ENCODE data around the gene CRTAP. TPM values are rescaled to one million over a fixed set of nuclear protein-coding genes. Genes with fewer than 3 reads are reported as not detected.

Gene CRTAP
- total RNA-seq, 4 donors from 2014 or later, result 75.2 to 107 (median 83.1) TPM

DNA sequence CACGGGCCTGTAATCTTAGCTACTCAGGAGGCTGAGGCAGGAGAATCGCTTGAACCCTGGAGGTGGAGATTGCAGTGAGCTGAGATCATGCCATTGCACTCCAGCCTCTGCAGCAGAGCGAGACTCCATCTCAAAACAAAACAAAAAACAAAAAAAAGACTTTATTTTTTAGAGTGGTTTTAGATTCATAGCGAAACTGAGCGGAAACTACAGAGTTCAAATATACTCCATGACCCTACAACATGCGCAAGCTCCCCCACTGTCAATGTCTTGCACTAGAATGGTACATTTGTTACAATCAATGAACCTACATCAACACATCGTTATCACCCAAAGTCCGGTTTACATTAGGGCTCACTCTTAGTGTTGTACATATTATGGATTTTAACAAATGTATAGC lies 2.2 kb upstream of the CRTAP start:
- intact Hi-C loops (cut with DNase I; ENCODE audit: low total_unique reads) (loop anchor here (10.0 kb wide), 1 partner anchor 603 kb away; the partner anchor contains the start of gene CLASP2), in situ Hi-C loops (cut with MboI; ENCODE audit: low sequenced_read_pairs in 4 of 4) (loop anchor here in 1 of 4 donors (10.0 kb wide), 1 partner anchor 323 kb away; no protein-coding TSS in a partner anchor)
- H3K9me3 ChIP-seq, result no peaks in the 10 kb centered on the region
- H3K36me3 ChIP-seq, result no peaks in the 10 kb centered on the region
- H3K27me3 ChIP-seq, result no peaks in the 10 kb centered on the region
- peaks cover 9% of the 10 kb centered on the region in 2 donors for H3K4me1 ChIP-seq
- no peak overlapping the region for H3K4me3 ChIP-seq
- ATAC-seq, result no peak
- no peak overlapping the region for H3K27ac ChIP-seq
- DNase-seq, result no peak
- TF ChIP-seq, protein P1, sequence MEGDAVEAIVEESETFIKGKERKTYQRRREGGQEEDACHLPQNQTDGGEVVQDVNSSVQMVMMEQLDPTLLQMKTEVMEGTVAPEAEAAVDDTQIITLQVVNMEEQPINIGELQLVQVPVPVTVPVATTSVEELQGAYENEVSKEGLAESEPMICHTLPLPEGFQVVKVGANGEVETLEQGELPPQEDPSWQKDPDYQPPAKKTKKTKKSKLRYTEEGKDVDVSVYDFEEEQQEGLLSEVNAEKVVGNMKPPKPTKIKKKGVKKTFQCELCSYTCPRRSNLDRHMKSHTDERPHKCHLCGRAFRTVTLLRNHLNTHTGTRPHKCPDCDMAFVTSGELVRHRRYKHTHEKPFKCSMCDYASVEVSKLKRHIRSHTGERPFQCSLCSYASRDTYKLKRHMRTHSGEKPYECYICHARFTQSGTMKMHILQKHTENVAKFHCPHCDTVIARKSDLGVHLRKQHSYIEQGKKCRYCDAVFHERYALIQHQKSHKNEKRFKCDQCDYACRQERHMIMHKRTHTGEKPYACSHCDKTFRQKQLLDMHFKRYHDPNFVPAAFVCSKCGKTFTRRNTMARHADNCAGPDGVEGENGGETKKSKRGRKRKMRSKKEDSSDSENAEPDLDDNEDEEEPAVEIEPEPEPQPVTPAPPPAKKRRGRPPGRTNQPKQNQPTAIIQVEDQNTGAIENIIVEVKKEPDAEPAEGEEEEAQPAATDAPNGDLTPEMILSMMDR (IDR thresholded peaks at IDR 0.05 in 4 of 5, conservative IDR thresholded peaks at IDR 0.05 in 1 of 5), result no peak
- TF ChIP-seq POLR2A (IDR thresholded peaks at IDR 0.05), result no peak

- Histone ChIP-seq H3K4me1 (peaks cover 9% of the 10 kb centered on the region in 2 donors), H3K9me3 (no peaks in the 10 kb centered on the region), H3K36me3 (no peaks in the 10 kb centered on the region), H3K4me3 (peak overlapping the region; percentile 69 to 90 (median 70)), H3K27me3 (no peaks in the 10 kb centered on the region), H3K27ac (peak overlapping the region; percentile 87 to 96 (median 94))
- intact Hi-C loops (cut with DNase I; ENCODE audit: low total_unique reads) (loop anchor here (1.0 to 10.0 kb wide), 3 partner anchors 17 to 600 kb away; partner anchors contain the start of genes CLASP2, GLB1, TMPPE and UBP1), in situ Hi-C loops (cut with MboI; ENCODE audit: low sequenced_read_pairs in 4 of 4) (loop anchor here in 1 of 4 donors (10.0 kb wide), 1 partner anchor 320 kb away; no protein-coding TSS in a partner anchor)
- TF ChIP-seq POLR2A (IDR thresholded peaks at IDR 0.05), result no peak
- TF ChIP-seq, protein P1 (IDR thresholded peaks at IDR 0.05 in 4 of 5, conservative IDR thresholded peaks at IDR 0.05 in 1 of 5), result no peak
- DNase-seq (no peak), ATAC-seq (peak in 1 of 2 donors; percentile 0)
These were observed 809 bp downstream of the CRTAP start for GRCh38 chr3:33114622-33115023.

DNA sequence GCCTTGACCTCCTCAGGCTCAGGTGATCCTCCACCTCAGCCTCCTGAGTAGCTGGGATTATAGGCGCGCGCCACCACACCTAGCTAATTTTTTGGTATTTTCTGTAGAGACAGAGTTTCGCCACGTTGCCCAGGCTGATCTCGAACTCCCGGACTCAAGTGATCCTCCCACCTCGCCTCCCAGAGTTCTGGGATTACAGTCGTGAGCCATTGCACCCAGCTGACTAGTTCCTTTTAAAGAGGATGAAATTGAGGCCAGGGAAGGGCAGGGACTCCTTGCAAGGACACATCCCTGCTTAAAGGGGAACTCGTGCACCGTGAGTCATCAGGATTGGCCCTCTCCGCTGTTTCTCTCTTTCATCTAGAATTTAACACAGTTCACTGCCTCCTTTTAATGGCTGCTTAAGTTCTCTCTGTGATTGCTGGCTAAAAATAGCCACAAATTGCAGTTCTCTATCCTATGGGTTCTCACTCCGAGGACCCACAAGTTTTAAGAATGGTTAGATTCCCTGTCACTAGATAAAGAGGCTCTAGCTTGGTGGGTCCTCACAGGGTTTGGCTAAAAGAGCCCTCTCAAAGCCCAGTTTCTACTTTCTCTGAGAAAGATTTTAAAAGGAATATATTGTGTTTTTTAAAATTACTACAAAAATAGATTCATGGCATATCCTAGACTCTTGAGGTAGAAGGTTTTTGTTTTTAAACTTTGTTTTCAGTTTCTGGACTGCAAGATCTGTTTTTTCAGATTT lies 1.4 kb downstream of the CRTAP start:
- Histone ChIP-seq H3K36me3 (peaks cover 0 to under 1% of the 10 kb centered on the region in 2 donors), H3K27ac (peak overlapping the region; percentile 87 to 96 (median 94)), H3K4me3 (peak overlapping the region; percentile 69 to 90 (median 70)), H3K27me3 (no peaks in the 10 kb centered on the region), H3K4me1 (peaks cover 9% of the 10 kb centered on the region in 2 donors), H3K9me3 (no peaks in the 10 kb centered on the region)
- ATAC-seq (peak; percentile 88 to 89), DNase-seq (peak; percentile 92 to 94)
- TF ChIP-seq, protein P1 (IDR thresholded peaks at IDR 0.05 in 4 of 5, conservative IDR thresholded peaks at IDR 0.05 in 1 of 5), result no peak
- peak; percentile 9 to 18 for TF ChIP-seq POLR2A (IDR thresholded peaks at IDR 0.05)
- intact Hi-C loops (cut with DNase I; ENCODE audit: low total_unique reads) (loop anchor here (1.0 to 10.0 kb wide), 3 partner anchors 18 to 600 kb away; partner anchors contain the start of genes CLASP2, GLB1, TMPPE and UBP1), in situ Hi-C loops (cut with MboI; ENCODE audit: low sequenced_read_pairs in 4 of 4) (loop anchor here in 1 of 4 donors (10.0 kb wide), 1 partner anchor 320 kb away; no protein-coding TSS in a partner anchor)

DNA sequence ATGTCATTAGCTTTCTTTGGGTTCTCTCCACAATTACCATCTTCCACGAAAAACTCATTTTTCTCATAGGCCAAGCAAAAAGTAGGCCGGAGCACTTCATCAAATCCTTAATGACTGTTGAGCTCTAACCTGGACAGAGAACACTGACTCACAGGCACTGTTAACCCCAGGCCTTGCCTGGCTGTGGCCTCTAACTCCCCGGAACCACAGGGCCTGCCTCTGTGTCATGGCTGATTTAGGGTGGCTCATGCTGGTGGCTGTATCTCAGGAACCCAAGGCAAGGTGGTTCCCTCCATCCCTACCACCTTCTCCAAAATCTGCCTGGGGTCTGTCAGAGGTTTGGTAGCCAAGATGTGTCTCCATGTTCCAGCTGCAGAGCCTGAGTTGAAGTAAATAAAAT lies 3.6 kb downstream of the CRTAP start:
- peak overlapping the region in 3 of 4 donors; percentile 34 to 96 (median 94) for H3K27ac ChIP-seq
- in situ Hi-C loops (cut with MboI; ENCODE audit: low sequenced_read_pairs in 4 of 4) (loop anchor here in 1 of 4 donors (10.0 kb wide), 1 partner anchor 317 kb away; no protein-coding TSS in a partner anchor), intact Hi-C loops (cut with DNase I; ENCODE audit: low total_unique reads) (loop anchor here (10.0 kb wide), 1 partner anchor 597 kb away; the partner anchor contains the start of gene CLASP2)
- H3K9me3 ChIP-seq, result no peaks in the 10 kb centered on the region
- H3K27me3 ChIP-seq, result no peaks in the 10 kb centered on the region
- DNase-seq (no peak), ATAC-seq (no peak)
- no peak for TF ChIP-seq POLR2A (IDR thresholded peaks at IDR 0.05)
- peaks cover 9% of the 10 kb centered on the region in 2 donors for H3K4me1 ChIP-seq
- no peak overlapping the region for H3K4me3 ChIP-seq
- peaks cover 0 to 5% of the 10 kb centered on the region in 2 donors for H3K36me3 ChIP-seq

DNA sequence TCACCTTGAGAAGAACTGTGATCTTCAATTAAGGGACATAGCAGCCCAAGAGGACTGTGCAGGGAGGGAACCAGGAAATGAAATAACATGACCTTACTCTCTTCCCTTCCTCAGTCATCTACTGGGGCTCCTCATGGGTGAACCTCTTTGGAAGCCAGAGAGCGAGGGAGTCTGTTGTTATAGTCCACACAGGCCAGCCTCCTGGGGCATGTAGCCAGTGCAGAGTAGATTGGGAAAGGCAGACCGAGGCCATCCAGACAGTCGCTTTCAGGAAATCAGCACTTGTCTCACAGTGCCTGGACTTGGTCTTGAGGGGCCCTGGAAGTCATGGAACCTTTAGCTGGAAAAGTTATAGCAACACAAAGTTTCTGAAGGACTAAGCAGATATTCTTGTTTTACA lies 6.1 kb downstream of the CRTAP start:
- H3K4me1 ChIP-seq, result peaks cover 1% of the 10 kb centered on the region in 2 donors
- H3K4me3 ChIP-seq, result no peak overlapping the region
- H3K9me3 ChIP-seq, result no peaks in the 10 kb centered on the region
- H3K36me3 ChIP-seq, result peaks cover 0 to 11% of the 10 kb centered on the region in 2 donors
- in situ Hi-C loops (cut with MboI; ENCODE audit: low sequenced_read_pairs in 4 of 4) (loop anchor here in 1 of 4 donors (10.0 kb wide), 1 partner anchor 315 kb away; no protein-coding TSS in a partner anchor), intact Hi-C loops (cut with DNase I; ENCODE audit: low total_unique reads) (loop anchor here (10.0 kb wide), 1 partner anchor 595 kb away; the partner anchor contains the start of gene CLASP2)
- no peak for ATAC-seq
- TF ChIP-seq POLR2A (IDR thresholded peaks at IDR 0.05), result no peak
- TF ChIP-seq, protein P1 (IDR thresholded peaks at IDR 0.05 in 4 of 5, conservative IDR thresholded peaks at IDR 0.05 in 1 of 5), result no peak
- peak overlapping the region in 1 of 4 donors; percentile 94 for H3K27ac ChIP-seq
- DNase-seq, result no peak
- no peaks in the 10 kb centered on the region for H3K27me3 ChIP-seq
